Measurements from ENCODE around the gene CA5A. TPM values are rescaled to one million over a fixed set of nuclear protein-coding genes. Genes with fewer than 3 reads are reported as not detected.

Gene CA5A
- total and polyA plus RNA-seq, 2 of the 13 experiments (the other 11 are each of a cell fraction or from before 2014, with no cell fraction given), result 66.8 to 106 TPM

- TF ChIP-seq FOXA1 (IDR thresholded peaks at IDR 0.05) (no peak), FOXA1 (CRISPR knock-in tag; IDR thresholded peaks at IDR 0.05) (no peak), NFRKB (IDR thresholded peaks at IDR 0.05) (no peak), AHDC1 (CRISPR knock-in tag; IDR thresholded peaks at IDR 0.05; ENCODE audit: borderline replicate concordance) (no peak), SMAD3 (CRISPR knock-in tag; IDR thresholded peaks at IDR 0.05) (peak; percentile 55; the same call in 1 of the 2 replicates), SIN3B (IDR thresholded peaks at IDR 0.05; ENCODE audit: low read length) (peak; percentile 63; the same call in 1 of the 2 replicates), HDAC1 (CRISPR knock-in tag; IDR thresholded peaks at IDR 0.05) (peak; percentile 100), ZNF274 (CRISPR knock-in tag; IDR thresholded peaks at IDR 0.05) (peak; percentile 58), TFDP1 (CRISPR knock-in tag; IDR thresholded peaks at IDR 0.05; ENCODE audit: borderline replicate concordance) (peak; percentile 89), MAFF (IDR thresholded peaks at IDR 0.05; ENCODE audit: low read depth, low read length) (no peak), ARNTL (CRISPR knock-in tag; IDR thresholded peaks at IDR 0.05) (peak; percentile 85; the same call in 1 of the 2 replicates), NPAS2 (CRISPR knock-in tag; IDR thresholded peaks at IDR 0.05; ENCODE audit: borderline replicate concordance) (no peak), HOXD1 (CRISPR knock-in tag; IDR thresholded peaks at IDR 0.05) (no peak; the same call in 1 of the 2 replicates), XBP1 (CRISPR knock-in tag; IDR thresholded peaks at IDR 0.05) (no peak), SNAPC2 (CRISPR knock-in tag; IDR thresholded peaks at IDR 0.05) (no peak), FOXP1 (IDR thresholded peaks at IDR 0.05) (no peak), FOXP1 (CRISPR knock-in tag; IDR thresholded peaks at IDR 0.05) (peak; percentile 70; the same call in 1 of the 2 replicates), EZH2 (conservative IDR thresholded peaks at IDR 0.05; ENCODE audit: low read depth, low read length) (no peak), ZNF234 (CRISPR knock-in tag; conservative IDR thresholded peaks at IDR 0.05) (no peak), ZBED4 (CRISPR knock-in tag; IDR thresholded peaks at IDR 0.05; ENCODE audit: borderline replicate concordance) (peak; percentile 39; the same call in 1 of the 2 replicates)
These were observed 86.0 kb downstream of the CA5A start (continued) for GRCh38 chr16:87850009-87851006.
